Type B pancreatic cell (in vitro differentiated cells): ENCODE results near the gene UBE2Q2. TPM values are rescaled to one million over a fixed set of nuclear protein-coding genes. Genes with fewer than 3 reads are reported as not detected.
A peak's percentile ranks its signal among the peaks of the same experiment; 100 is the strongest.

Experiments used
- DNase-seq: peaks from one replicate; pipeline ENCODE4 v3.0.0; 2021; ENCODE audit warnings: mixed read lengths; ENCODE audit not compliant: unreplicated experiment; ENCODE audit errors: extremely low spot score
- H3K27ac Mint-ChIP-seq: 2 replicates; pipeline ENCODE4 v1.8.0; 2021; ENCODE audit warnings: mild to moderate bottlenecking, mixed read lengths
- H3K27me3 Mint-ChIP-seq: 2 replicates; pipeline ENCODE4 v1.8.0; 2021; ENCODE audit warnings: mixed read lengths
- H3K36me3 Mint-ChIP-seq: 2 replicates; pipeline ENCODE4 v1.8.0; 2021; ENCODE audit warnings: mixed read lengths
- H3K4me1 Mint-ChIP-seq: one replicate; pipeline ENCODE4 v1.8.0; 2021; ENCODE audit warnings: mixed read lengths; ENCODE audit not compliant: unreplicated experiment
- H3K4me3 Mint-ChIP-seq: 2 replicates; pipeline ENCODE4 v1.8.0; 2021; ENCODE audit warnings: mild to moderate bottlenecking, mixed read lengths
- H3K9me3 Mint-ChIP-seq: 2 replicates; pipeline ENCODE4 v1.8.0; 2021; ENCODE audit warnings: mixed read lengths
- CTCF ChIP-seq: fragments of 200-600 bp; sonication (generic); conservative IDR thresholded peaks from 2 replicates; pipeline ENCODE4 v1.5.0; 2021; ENCODE audit warnings: antibody characterized with exemption, mild to moderate bottlenecking
- total RNA-seq: library from RNA; stranded (reverse); gene quantifications from 2 replicates; pipeline ENCODE4 v1.2.1, GENCODE V29; 2021; ENCODE audit warnings: low replicate concordance

The UBE2Q2 gene
- total RNA-seq, 1 donor from 2014 or later = 31.3 TPM

- H3K27ac Mint-ChIP-seq = no peak overlapping the region
- H3K4me1 Mint-ChIP-seq = no peaks in the 10 kb centered on the region
- DNase-seq = no peak
- no peaks in the 10 kb centered on the region for H3K36me3 Mint-ChIP-seq
- no peaks in the 10 kb centered on the region for H3K9me3 Mint-ChIP-seq
- no peak for TF ChIP-seq CTCF
- no peaks in the 10 kb centered on the region for H3K27me3 Mint-ChIP-seq
- H3K4me3 Mint-ChIP-seq = no peak overlapping the region
These were observed 27.2 kb upstream of the UBE2Q2 start for GRCh38 chr15:75815811-75816719.

GRCh38 chr15:75817138-75817935, 25.9 kb upstream of the UBE2Q2 start:
- H3K4me3 Mint-ChIP-seq = no peak overlapping the region
- peaks cover 4% of the 10 kb centered on the region for H3K4me1 Mint-ChIP-seq
- H3K9me3 Mint-ChIP-seq = no peaks in the 10 kb centered on the region
- no peak for DNase-seq
- H3K27ac Mint-ChIP-seq = no peak overlapping the region
- no peaks in the 10 kb centered on the region for H3K36me3 Mint-ChIP-seq
- H3K27me3 Mint-ChIP-seq = no peaks in the 10 kb centered on the region
- TF ChIP-seq CTCF = no peak

DNA sequence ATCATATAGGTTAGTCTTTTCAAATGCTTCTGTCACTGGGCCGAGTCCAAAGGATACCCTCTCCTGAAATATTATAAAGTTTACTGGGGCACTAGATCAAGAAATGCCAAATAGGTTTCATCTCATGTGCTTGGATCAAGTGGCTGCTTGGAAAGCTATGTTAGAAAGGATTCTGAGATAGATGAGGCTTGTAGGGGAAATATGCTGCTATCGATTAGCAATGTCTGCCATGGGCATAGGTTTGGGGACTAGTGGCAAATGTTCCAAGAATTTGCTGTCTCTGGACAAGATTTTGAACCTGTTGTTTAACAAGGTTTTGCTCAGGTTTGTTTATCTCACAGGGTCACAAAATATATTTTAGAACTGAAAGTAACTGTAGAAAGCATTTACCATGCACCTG, 23.0 kb upstream of the UBE2Q2 start:
- no peak for TF ChIP-seq CTCF
- no peaks in the 10 kb centered on the region for H3K9me3 Mint-ChIP-seq
- H3K27me3 Mint-ChIP-seq = no peaks in the 10 kb centered on the region

DNA sequence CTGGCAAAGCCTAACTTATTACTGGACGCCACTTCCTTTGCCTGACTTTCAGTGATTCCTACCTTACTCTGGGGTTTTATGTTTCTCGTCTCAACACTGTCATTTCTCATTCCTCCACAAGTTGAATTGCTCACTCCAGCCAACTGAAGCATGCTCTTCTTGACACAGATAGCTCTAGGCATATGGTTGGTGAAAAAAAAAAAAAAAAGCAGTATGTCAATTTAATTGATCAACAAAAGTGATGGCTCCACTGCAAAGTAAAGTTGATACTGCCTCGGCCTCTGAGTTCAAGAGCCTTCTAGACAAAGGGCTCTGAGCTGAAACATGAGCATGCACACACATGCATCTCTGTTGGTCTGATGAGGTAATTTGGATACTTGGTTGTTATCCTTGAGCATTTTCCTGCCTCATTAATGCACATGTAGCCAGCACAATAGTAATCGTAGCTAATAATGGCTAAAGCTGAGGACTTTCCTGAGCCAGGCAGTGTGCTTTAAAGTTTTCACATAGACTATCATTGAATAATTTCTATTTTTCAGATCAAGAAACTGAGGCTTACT, 21.4 kb upstream of the UBE2Q2 start:
- Mint-ChIP-seq H3K4me3 (no peak overlapping the region), H3K27ac (peak overlapping the region; percentile 24), H3K9me3 (no peaks in the 10 kb centered on the region), H3K4me1 (peaks cover 23% of the 10 kb centered on the region), H3K27me3 (no peaks in the 10 kb centered on the region), H3K36me3 (no peaks in the 10 kb centered on the region)
- TF ChIP-seq CTCF = no peak
- DNase-seq = no peak

More for the DNA sequence above, 23.0 kb upstream of the UBE2Q2 start:
- Mint-ChIP-seq H3K27ac (no peak overlapping the region), H3K36me3 (no peaks in the 10 kb centered on the region), H3K4me1 (peaks cover 19% of the 10 kb centered on the region), H3K4me3 (no peak overlapping the region)
- no peak for DNase-seq

- Mint-ChIP-seq H3K4me1 (peaks cover 31% of the 10 kb centered on the region), H3K27me3 (no peaks in the 10 kb centered on the region), H3K36me3 (no peaks in the 10 kb centered on the region), H3K4me3 (no peak overlapping the region), H3K9me3 (no peaks in the 10 kb centered on the region), H3K27ac (peak overlapping the region; percentile 47)
- no peak for TF ChIP-seq CTCF
- no peak for DNase-seq
These were observed 20.5 kb upstream of the UBE2Q2 start for GRCh38 chr15:75822685-75823278.
